ENCODE results near the gene LRRIQ1. TPM values are rescaled to one million over a fixed set of nuclear protein-coding genes. Genes with fewer than 3 reads are reported as not detected.

LRRIQ1 gene
- polyA plus RNA-seq, 1 donor from 2014 or later: 11.8 TPM

DNA sequence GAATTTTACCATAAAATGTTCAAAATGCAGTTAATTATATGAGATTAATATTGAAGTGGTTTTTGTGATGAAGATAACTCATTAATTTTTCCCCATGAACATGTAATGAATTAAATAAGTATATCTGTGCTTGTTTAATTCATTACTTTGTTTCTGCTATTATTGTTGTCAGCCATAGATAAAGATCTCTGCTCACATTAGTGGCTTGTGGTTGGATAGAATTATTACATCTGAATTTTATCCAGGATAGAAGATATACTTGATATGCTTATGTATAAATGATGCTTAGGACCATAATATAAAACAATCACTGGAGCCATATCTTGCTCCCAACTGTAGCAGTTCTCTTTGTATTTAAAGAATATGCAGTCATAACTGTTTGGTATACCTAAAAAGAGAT is 18.5 kb upstream of the LRRIQ1 start:
- Histone ChIP-seq H3K4me3 (ENCODE audit: low read length) (no peak overlapping the region), H3K4me2 (ENCODE audit: low read length) (no peak overlapping the region), H4K20me1 (ENCODE audit: insufficient read depth) (no peaks in the 10 kb centered on the region), H3K27ac (ENCODE audit: low read length) (no peak overlapping the region), H3F3A (ENCODE audit: insufficient read depth, low read length, poor library complexity, severe bottlenecking) (no peaks in the 10 kb centered on the region), H3K9ac (ENCODE audit: low read length) (no peak overlapping the region), H2AFZ (ENCODE audit: low read depth, low read length) (no peak overlapping the region), H3K36me3 (ENCODE audit: insufficient read depth, low read length) (no peaks in the 10 kb centered on the region), H3K9me2 (ENCODE audit: insufficient read depth, low read length) (no peaks in the 10 kb centered on the region), H3K79me2 (replicated peaks; ENCODE audit: insufficient read depth, low read length) (no peaks in the 10 kb centered on the region), H3K9me3 (ENCODE audit: low read length) (no peaks in the 10 kb centered on the region), H3K27me3 (ENCODE audit: insufficient read depth, low read depth, low read length) (no peaks in the 10 kb centered on the region)
- TF ChIP-seq CTCF (IDR thresholded peaks at IDR 0.05; ENCODE audit: poor library complexity, severe bottlenecking): no peak
- TF ChIP-seq, protein P1, sequence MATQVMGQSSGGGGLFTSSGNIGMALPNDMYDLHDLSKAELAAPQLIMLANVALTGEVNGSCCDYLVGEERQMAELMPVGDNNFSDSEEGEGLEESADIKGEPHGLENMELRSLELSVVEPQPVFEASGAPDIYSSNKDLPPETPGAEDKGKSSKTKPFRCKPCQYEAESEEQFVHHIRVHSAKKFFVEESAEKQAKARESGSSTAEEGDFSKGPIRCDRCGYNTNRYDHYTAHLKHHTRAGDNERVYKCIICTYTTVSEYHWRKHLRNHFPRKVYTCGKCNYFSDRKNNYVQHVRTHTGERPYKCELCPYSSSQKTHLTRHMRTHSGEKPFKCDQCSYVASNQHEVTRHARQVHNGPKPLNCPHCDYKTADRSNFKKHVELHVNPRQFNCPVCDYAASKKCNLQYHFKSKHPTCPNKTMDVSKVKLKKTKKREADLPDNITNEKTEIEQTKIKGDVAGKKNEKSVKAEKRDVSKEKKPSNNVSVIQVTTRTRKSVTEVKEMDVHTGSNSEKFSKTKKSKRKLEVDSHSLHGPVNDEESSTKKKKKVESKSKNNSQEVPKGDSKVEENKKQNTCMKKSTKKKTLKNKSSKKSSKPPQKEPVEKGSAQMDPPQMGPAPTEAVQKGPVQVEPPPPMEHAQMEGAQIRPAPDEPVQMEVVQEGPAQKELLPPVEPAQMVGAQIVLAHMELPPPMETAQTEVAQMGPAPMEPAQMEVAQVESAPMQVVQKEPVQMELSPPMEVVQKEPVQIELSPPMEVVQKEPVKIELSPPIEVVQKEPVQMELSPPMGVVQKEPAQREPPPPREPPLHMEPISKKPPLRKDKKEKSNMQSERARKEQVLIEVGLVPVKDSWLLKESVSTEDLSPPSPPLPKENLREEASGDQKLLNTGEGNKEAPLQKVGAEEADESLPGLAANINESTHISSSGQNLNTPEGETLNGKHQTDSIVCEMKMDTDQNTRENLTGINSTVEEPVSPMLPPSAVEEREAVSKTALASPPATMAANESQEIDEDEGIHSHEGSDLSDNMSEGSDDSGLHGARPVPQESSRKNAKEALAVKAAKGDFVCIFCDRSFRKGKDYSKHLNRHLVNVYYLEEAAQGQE (IDR thresholded peaks at IDR 0.05; ENCODE audit: borderline replicate concordance): no peak
- TF ChIP-seq EZH2 (IDR thresholded peaks at IDR 0.05; ENCODE audit: borderline replicate concordance, insufficient read depth, low read length, poor library complexity, severe bottlenecking): no peak
- no peak for TF ChIP-seq TAF1 (IDR thresholded peaks at IDR 0.05; ENCODE audit: low read depth)
- no peak for TF ChIP-seq MXI1 (conservative IDR thresholded peaks at IDR 0.05; ENCODE audit: poor library complexity, severe bottlenecking)
- no peak for TF ChIP-seq RAD21 (conservative IDR thresholded peaks at IDR 0.05)
- TF ChIP-seq POLR2AphosphoS5 (IDR thresholded peaks at IDR 0.05): no peak
- no peak for TF ChIP-seq SMC3 (conservative IDR thresholded peaks at IDR 0.05; ENCODE audit: poor library complexity)
- no peak for TF ChIP-seq EP300 (conservative IDR thresholded peaks at IDR 0.05; ENCODE audit: poor library complexity, severe bottlenecking)

GRCh38 chr12:85018098-85018497 is 18.1 kb upstream of the LRRIQ1 start:
- Histone ChIP-seq H3K9me2 (ENCODE audit: insufficient read depth, low read length) (no peaks in the 10 kb centered on the region), H3K36me3 (ENCODE audit: insufficient read depth, low read length) (no peaks in the 10 kb centered on the region), H3K27ac (ENCODE audit: low read length) (no peak overlapping the region), H2AFZ (ENCODE audit: low read depth, low read length) (no peak overlapping the region), H3K79me2 (replicated peaks; ENCODE audit: insufficient read depth, low read length) (no peaks in the 10 kb centered on the region), H3K27me3 (ENCODE audit: insufficient read depth, low read depth, low read length) (no peaks in the 10 kb centered on the region), H4K20me1 (ENCODE audit: insufficient read depth) (no peaks in the 10 kb centered on the region), H3F3A (ENCODE audit: insufficient read depth, low read length, poor library complexity, severe bottlenecking) (no peaks in the 10 kb centered on the region), H3K4me2 (ENCODE audit: low read length) (no peak overlapping the region), H3K9me3 (ENCODE audit: low read length) (no peaks in the 10 kb centered on the region), H3K4me3 (ENCODE audit: low read length) (no peak overlapping the region), H3K9ac (ENCODE audit: low read length) (no peak overlapping the region)
- no peak for TF ChIP-seq CTCF (IDR thresholded peaks at IDR 0.05; ENCODE audit: poor library complexity, severe bottlenecking)
